ENCODE results near the gene DMAC2L.
"Not testable (repeated sequence)": the region's sequence is repeated elsewhere in the genome, so short reads cannot be mapped to it uniquely, and the experiment has no call there.

The DMAC2L gene

GRCh38 chr14:50357124-50357523 is 45.0 kb downstream of the DMAC2L start:
- no peak for DNase-seq

- DNase-seq = no peak
These were observed 45.8 kb downstream of the DMAC2L start for GRCh38 chr14:50357753-50358395.

GRCh38 chr14:50359631-50360030 is 47.5 kb downstream of the DMAC2L start:
- no peak for DNase-seq

- no peak for DNase-seq
These were observed 48.0 kb downstream of the DMAC2L start for GRCh38 chr14:50360093-50360492.

- DNase-seq = no peak
These were observed 48.7 kb downstream of the DMAC2L start for GRCh38 chr14:50360851-50361250.

- not testable (repeated sequence) for DNase-seq
These were observed 49.6 kb downstream of the DMAC2L start for GRCh38 chr14:50361473-50362403.

GRCh38 chr14:50362764-50363713 is 50.9 kb downstream of the DMAC2L start:
- no peak for DNase-seq

GRCh38 chr14:50363714-50364111 is 51.6 kb downstream of the DMAC2L start:
- no peak for DNase-seq

GRCh38 chr14:50364792-50365191 is 52.7 kb downstream of the DMAC2L start:
- DNase-seq = no peak

GRCh38 chr14:50365572-50365971 is 53.4 kb downstream of the DMAC2L start:
- DNase-seq = not testable (repeated sequence)

GRCh38 chr14:50366115-50366514 is 54.0 kb downstream of the DMAC2L start:
- DNase-seq = no peak

GRCh38 chr14:50366589-50366988 is 54.5 kb downstream of the DMAC2L start:
- no peak for DNase-seq

GRCh38 chr14:50371546-50371945 is 59.4 kb downstream of the DMAC2L start:
- no peak for DNase-seq

GRCh38 chr14:50373959-50374358 is 61.8 kb downstream of the DMAC2L start:
- no peak for DNase-seq

GRCh38 chr14:50375760-50376159 is 63.6 kb downstream of the DMAC2L start:
- DNase-seq = no peak

Measured in NCI-H187 treated with DMSO at 0.1 percent for 48 hours (cell line).